GM19452 (cell line): ENCODE measurements around the gene PBX3.

Experiments used
- ATAC-seq: cut with Tn5 transposase; IDR thresholded peaks from one replicate; pipeline ENCODE4 v1.9.1; 2021; ENCODE audit not compliant: unreplicated experiment

Gene PBX3

GRCh38 chr9:125861405-125862058 is 114.4 kb downstream of the PBX3 start:
- ATAC-seq = no peak

GRCh38 chr9:125863923-125864322 is 116.8 kb downstream of the PBX3 start:
- no peak for ATAC-seq

GRCh38 chr9:125867751-125868415 is 120.7 kb downstream of the PBX3 start:
- no peak for ATAC-seq

DNA sequence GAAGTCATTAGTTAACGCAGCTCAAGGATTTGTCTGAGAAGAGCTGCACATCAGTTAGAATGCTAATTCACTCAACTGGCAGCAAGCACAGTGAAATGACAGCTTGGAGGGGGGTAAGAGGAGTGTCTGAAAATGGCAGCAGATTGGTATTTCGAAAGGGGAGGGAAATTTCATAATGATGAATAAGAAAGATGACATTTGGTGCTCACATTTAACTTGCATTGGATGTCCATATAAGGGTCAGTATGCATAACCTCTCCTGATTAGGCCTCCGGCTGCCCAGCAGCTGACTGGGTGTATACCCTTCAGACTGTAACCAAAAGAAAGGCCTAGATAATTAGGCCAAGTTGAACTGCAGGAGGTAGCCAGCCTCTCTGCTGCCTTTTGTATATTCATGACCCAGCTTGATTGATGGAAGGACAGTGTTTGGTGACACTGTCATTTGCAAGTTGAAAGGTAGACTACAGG is 131.0 kb downstream of the PBX3 start:
- ATAC-seq = no peak

- no peak for ATAC-seq
Observed at GRCh38 chr9:125881042-125881441, 133.9 kb downstream of the PBX3 start.

- no peak for ATAC-seq
Observed at GRCh38 chr9:125883565-125884217, 136.5 kb downstream of the PBX3 start.

GRCh38 chr9:125884218-125884595 is 137.0 kb downstream of the PBX3 start:
- no peak for ATAC-seq

DNA sequence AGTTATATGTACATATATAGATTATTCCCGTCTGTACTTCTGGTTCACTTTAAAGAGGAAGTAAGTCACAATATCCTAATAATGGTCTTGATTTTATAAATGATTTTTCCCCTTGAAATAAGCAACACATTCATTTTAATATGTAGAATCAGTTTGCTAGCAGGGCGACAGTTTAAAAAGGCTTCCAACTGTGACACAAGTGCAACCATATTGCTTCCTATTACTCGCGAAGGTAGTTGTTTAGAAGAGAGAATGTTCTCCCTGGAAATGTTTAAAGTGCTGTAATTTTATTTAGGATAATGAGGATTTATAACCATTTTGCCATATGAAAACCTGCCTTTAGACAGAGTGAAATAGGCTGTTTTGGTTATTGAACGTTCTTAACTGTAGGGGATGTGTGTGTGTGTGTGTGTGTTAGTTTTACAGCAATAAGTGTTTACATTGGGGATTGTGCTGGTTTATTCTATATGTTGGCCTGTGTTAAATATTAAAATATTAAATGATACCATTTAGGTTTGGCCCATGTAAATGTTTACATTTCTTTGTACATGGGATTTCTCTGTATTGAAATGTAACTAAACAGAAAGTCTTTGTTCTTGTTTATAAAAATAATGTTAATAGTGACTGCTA is 138.3 kb downstream of the PBX3 start:
- no peak for ATAC-seq

- ATAC-seq = no peak
Observed at GRCh38 chr9:125886365-125886764, 139.2 kb downstream of the PBX3 start.

GRCh38 chr9:125887172-125887571 is 140.0 kb downstream of the PBX3 start:
- no peak for ATAC-seq

DNA sequence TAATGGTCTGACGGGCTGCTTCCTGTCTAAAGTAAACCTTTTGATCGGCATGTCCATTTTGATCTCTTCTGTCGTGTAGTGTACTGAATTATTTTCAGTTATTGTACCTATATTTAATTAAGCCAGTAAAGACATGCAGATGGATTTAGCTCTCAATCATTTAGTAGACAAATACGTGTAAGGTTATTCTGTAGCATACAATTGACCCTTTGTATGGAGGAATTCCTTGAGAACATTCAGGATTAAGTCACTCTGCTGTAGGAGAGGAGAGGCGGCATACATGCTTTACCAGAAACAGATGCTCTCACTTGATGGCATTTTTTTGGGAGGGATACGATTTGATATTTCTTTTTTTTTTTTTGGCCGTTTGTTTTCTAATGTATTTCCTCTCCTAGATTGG is 141.0 kb downstream of the PBX3 start:
- no peak for ATAC-seq

DNA sequence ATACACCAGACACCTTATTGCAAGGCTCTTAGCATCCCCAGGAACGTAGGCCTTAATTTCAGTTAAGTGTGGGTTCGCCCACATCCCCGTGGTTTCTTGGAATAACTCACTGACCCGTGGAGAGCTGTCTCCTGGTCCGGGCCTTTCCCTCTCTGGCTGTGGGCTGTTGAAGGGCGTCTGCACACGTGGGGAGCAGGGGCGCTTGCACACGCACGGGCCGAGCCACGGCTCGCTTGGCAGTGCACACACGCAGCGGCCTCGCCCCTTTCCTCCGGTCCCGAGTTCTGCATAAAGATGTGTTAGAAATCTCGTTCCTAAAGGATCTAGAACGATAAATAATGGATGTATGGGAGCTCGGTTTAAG is 141.9 kb downstream of the PBX3 start:
- no peak for ATAC-seq

DNA sequence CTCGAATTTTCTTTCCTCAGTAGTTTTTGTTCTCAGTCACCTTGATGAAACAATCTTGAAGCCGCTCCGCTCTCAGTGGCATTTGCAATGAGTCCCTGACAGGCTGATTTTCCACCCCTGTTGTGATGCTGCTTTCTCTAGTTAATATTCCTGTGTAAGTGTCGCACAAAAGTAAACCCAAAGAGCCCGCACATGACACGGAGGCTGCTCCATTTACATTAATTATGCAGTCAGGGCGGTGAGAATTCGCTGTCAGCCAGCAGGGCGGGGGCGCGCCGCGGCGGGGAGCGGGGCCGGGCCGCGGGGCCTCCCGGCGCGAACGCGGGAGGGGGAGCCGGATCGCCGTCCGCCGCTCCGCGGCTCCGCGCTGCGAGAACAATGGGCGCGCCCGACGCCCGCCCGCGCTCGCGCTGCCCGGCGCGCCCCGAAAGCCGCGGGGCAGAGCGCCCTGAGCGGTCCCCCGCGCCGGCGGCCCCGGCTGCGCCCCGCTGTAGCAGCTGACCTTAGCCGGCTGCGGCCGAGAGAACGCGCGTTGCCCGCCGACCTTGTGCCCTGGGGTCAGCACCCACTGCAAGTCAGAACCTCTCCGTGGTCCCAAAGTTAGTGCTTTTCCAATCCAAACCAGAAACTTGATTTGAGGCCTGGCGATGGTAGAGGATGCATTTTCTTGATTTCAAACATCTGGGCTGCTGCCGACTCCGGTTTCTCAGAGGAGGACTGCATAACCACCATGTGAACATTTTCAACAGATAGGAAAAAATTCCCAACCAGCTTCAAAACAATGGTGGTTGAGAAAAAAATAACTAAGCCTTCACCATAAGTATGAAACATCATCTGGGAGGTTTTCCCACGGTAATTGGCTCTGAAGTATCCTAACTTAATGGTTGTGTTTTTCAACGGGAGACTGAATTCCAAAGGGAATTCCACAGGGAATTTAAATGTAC is 142.6 kb downstream of the PBX3 start:
- ATAC-seq = no peak

- no peak for ATAC-seq
Observed at GRCh38 chr9:125890826-125891225, 143.7 kb downstream of the PBX3 start.

DNA sequence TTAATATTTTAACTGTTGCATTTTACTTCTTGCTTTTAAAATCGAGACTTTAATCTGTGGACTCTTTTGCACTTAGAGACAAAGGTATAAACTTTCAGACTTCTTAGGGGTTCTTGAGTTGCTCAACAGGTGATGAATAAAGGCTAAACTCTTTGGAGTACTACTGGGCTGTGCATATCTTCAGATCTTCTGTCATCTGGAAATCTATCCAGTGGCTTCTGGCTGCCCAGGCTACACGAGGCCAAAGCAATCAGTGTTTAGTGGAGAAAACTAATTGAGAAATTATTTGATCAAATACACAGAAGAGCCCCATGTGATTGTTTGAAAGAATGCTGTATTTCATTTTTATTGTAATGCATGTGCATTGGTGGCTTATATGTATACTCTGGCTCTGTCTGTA is 146.1 kb downstream of the PBX3 start:
- ATAC-seq = no peak

DNA sequence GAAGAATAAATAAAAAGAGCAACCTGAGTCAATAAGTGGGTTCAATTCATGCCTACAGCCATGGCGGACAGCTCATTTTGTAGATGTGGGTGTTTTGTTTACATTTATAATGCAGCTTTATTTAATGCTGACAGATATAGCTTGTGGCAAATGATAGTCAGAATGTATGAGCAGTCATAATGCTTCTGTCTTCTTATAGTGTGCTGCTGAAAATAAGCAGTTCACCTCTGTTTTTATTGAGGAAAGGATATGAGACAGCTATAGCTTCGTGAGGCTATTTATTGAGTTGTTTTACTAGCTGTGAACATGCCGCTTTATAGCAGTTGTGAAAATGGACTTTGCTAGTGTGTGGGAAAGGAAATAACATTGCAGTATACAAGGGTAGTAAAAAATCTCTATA is 147.4 kb downstream of the PBX3 start:
- no peak for ATAC-seq

GRCh38 chr9:125896404-125896803 is 149.2 kb downstream of the PBX3 start:
- ATAC-seq = no peak

DNA sequence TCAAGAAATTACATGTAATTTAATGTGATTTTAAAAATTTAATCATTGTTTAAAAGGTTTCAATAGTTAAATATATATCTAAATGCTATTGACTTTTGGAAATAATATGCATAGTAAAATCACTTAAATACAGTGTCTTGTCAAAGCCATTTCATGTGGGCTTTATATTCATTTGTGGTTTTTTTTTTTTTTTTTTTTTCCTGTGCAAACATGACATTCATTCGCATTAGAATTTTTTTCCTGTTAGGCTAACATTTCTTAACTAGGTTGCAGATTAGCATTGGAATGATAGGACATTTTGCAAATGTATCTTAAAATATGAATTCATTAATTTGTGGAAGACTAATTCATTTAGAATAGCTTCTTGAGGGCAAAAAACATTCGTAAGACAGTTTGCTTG is 149.8 kb downstream of the PBX3 start:
- ATAC-seq = no peak

DNA sequence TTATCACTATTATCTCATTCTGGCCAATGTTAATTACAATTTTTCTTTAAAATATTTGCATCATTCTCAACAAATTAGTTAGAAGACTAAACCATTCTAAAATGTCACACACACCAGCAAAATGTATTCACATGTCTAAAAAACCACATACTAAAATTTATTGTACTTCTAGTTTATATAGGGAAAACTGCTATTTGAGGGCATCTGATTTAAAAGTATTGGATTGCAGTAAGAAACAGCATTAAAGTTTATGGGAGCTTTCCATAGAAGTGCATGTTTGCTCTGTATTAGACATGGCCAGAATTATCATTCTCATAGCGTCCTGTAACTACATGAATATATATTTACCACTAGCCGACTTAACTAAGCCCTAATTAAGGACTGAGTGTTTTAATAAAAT is 150.3 kb downstream of the PBX3 start:
- ATAC-seq = no peak

DNA sequence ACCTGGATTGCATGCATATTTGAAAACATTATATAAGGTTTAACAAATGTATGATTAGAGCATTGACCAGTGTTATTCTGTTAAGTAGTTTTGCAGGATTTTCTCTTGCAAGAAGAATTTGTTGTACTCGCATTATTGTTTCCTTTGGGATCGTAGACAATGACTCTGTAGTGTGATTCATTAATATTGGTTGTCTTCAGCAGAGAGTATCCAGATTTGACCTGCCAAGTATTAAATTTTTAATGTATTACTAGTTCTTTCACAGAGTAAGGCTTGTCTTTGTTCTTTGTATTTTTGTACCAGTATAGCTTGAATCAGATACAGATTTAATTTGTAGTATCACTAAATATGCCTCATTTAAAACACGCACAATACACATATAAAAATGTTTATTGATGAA is 155.0 kb downstream of the PBX3 start:
- no peak for ATAC-seq
